GM12873 (cell line): ENCODE data around the gene PPP2R5D.

Source experiments
- TF ChIP-seq, protein P1 (sequence below): IDR thresholded peaks from 2 replicates; pipeline ENCODE4 v1.5.1; 2012; ENCODE audit warnings: low read depth, mild to moderate bottlenecking, moderate library complexity, low read length, control low read depth; ENCODE audit not compliant: insufficient read depth; ENCODE audit errors: missing control alignments

The PPP2R5D gene

GRCh38 chr6:43006251-43006650, 21.9 kb downstream of the PPP2R5D start:
- TF ChIP-seq, protein P1, sequence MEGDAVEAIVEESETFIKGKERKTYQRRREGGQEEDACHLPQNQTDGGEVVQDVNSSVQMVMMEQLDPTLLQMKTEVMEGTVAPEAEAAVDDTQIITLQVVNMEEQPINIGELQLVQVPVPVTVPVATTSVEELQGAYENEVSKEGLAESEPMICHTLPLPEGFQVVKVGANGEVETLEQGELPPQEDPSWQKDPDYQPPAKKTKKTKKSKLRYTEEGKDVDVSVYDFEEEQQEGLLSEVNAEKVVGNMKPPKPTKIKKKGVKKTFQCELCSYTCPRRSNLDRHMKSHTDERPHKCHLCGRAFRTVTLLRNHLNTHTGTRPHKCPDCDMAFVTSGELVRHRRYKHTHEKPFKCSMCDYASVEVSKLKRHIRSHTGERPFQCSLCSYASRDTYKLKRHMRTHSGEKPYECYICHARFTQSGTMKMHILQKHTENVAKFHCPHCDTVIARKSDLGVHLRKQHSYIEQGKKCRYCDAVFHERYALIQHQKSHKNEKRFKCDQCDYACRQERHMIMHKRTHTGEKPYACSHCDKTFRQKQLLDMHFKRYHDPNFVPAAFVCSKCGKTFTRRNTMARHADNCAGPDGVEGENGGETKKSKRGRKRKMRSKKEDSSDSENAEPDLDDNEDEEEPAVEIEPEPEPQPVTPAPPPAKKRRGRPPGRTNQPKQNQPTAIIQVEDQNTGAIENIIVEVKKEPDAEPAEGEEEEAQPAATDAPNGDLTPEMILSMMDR: no peak

DNA sequence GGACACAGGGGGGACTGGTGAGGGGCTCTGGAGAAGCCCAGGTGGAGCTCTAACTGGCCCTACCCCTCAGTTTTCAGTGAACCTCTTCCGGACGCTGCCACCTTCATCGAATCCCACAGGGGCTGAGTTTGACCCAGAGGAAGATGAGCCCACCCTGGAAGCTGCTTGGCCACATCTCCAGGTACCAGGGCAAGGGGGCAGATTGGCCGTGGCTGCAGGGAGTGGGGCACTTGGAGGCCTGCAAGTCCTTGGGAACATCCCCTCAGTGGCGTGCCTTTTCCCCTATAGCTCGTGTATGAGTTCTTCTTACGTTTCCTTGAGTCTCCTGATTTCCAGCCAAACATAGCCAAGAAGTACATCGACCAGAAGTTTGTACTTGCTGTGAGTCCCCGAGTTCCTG, 22.8 kb downstream of the PPP2R5D start:
- TF ChIP-seq, protein P1: no peak

GRCh38 chr6:43009124-43009523, 24.8 kb downstream of the PPP2R5D start:
- TF ChIP-seq, protein P1: peak; percentile 64

GRCh38 chr6:43011207-43011606, 26.8 kb downstream of the PPP2R5D start:
- TF ChIP-seq, protein P1: no peak

DNA sequence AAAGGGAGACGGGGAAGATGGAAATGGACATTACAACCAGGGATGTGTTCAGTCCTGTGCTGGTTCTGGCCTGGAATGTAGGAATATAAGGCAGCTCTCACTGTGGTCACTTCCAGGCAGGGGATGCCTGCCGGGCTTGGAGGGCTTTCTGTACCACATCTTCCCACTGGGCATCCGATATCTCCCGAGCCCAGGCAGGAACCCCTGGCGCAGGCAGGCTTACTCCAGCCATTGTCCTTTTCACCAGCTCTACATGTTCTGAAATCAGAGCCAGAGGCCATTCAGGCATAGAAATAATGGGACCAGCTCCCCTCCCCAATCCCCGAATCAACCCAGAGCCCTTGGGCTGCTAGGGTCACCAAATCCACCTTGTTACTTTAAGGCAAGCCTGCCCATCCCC, 28.0 kb downstream of the PPP2R5D start:
- TF ChIP-seq, protein P1: no peak

GRCh38 chr6:43013097-43013842, 28.9 kb downstream of the PPP2R5D start:
- TF ChIP-seq, protein P1: no peak

DNA sequence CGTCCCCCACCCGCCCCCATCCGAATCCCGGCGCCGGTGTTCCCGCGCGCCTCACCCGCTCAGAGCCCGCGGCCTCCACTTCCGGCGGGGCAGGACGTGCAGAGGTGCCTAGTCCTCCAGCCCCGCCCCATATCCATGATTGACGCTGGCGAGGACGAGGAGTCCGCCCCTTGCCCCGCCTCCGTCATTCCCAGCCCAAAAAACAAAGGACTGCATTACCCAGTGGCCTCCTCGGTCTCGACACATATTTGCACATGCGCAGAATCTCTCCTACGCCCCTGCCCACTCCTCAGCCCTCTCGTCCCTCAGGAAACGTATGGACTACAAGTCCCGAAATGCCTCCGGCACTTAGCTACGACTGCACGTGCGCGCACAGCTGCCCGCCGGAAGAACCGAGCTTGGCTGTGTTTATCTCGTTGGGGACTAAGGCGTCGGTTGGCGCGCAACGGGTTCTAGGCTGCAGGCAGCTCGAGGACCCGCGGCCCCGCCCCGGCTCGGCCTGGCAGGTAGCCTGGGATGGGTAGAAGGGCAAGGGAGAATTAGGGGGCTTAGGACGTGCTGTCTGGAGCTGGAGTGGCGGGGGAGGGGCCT, 29.6 kb downstream of the PPP2R5D start, which contains the start of the genes KLHDC3 and MEA1:
KLHDC3 (plus strand) TSS at position 407 of the 591 bp plus-strand sequence. CDS start 2,944 bp downstream, outside the sequence.
MEA1 (minus strand) TSS at position 104 of the 591 bp plus-strand sequence. CDS start 133 bp downstream, outside the sequence.
- TF ChIP-seq, protein P1: no peak
